Measurements from ENCODE around the gene STX19.

Gene STX19

GRCh38 chr3:94008253-94008652, 20.1 kb downstream of the STX19 start:
- Mint-ChIP-seq H3K4me3 (no peak overlapping the region), H3K27me3 (peaks cover 2% of the 10 kb centered on the region), H3K27ac (no peak overlapping the region), H3K9me3 (no peaks in the 10 kb centered on the region), H3K4me1 (peaks cover 41% of the 10 kb centered on the region), H3K36me3 (ENCODE audit: low read depth) (peaks cover 23% of the 10 kb centered on the region)
- ATAC-seq (no peak), DNase-seq (no peak)

- Mint-ChIP-seq H3K9me3 (no peaks in the 10 kb centered on the region), H3K4me3 (peak overlapping the region; percentile 27), H3K36me3 (ENCODE audit: low read depth) (peaks cover 12% of the 10 kb centered on the region), H3K27ac (no peak overlapping the region), H3K27me3 (no peaks in the 10 kb centered on the region), H3K4me1 (peaks cover 13% of the 10 kb centered on the region)
- ATAC-seq (peak; percentile 54), DNase-seq (no peak)
Observed at GRCh38 chr3:94004301-94004910, 24.0 kb downstream of the STX19 start.

DNA sequence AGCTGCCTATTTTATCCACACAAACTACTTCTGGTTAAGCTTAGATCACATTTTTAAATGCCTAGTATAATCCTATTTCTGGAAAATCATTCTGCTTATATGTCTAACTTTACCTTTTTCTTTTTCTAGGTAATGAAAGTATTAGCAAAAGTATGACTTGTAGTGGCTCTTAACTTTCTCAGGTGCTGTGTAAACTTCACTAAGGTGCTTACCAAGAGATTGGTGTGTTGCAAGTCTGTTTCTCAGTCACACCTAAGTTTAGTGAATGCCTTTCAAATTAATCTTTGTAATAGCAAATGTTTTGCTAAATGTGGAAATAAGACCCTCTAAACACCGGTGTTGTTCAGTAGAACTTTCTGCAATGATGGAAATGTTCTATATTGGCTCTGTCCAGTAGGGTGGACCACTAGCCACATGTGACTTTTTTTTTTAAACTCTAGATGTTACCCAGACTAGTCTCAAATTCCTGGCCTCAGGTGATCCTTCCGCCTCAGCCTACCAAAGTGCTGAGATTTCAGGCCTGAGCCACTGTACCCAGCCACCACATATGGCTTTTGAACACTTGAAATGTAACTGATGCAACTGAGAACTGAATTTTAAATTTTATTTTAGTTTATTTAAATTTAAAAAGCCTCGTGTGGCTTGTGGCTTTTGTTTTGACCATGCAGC, 26.4 kb downstream of the STX19 start:
- Mint-ChIP-seq H3K4me1 (peaks cover 2% of the 10 kb centered on the region), H3K27me3 (no peaks in the 10 kb centered on the region), H3K4me3 (no peak overlapping the region), H3K36me3 (ENCODE audit: low read depth) (peaks cover 6% of the 10 kb centered on the region), H3K27ac (no peak overlapping the region), H3K9me3 (no peaks in the 10 kb centered on the region)
- DNase-seq = no peak
- no peak for ATAC-seq

GRCh38 chr3:94001191-94001590, 27.2 kb downstream of the STX19 start:
- peaks cover 6% of the 10 kb centered on the region for H3K36me3 Mint-ChIP-seq (ENCODE audit: low read depth)
- ATAC-seq = no peak
- H3K27ac Mint-ChIP-seq = no peak overlapping the region

GRCh38 chr3:93994056-93994455, 34.3 kb downstream of the STX19 start:
- ATAC-seq (no peak), DNase-seq (no peak)
- Mint-ChIP-seq H3K9me3 (no peaks in the 10 kb centered on the region), H3K4me1 (no peaks in the 10 kb centered on the region), H3K36me3 (ENCODE audit: low read depth) (peaks cover 2% of the 10 kb centered on the region), H3K4me3 (no peak overlapping the region), H3K27me3 (no peaks in the 10 kb centered on the region), H3K27ac (no peak overlapping the region)

More at GRCh38 chr3:94001191-94001590, 27.2 kb downstream of the STX19 start:
- no peak for DNase-seq
- Mint-ChIP-seq H3K27me3 (no peaks in the 10 kb centered on the region), H3K4me1 (peaks cover 2% of the 10 kb centered on the region), H3K4me3 (no peak overlapping the region), H3K9me3 (no peaks in the 10 kb centered on the region)

DNA sequence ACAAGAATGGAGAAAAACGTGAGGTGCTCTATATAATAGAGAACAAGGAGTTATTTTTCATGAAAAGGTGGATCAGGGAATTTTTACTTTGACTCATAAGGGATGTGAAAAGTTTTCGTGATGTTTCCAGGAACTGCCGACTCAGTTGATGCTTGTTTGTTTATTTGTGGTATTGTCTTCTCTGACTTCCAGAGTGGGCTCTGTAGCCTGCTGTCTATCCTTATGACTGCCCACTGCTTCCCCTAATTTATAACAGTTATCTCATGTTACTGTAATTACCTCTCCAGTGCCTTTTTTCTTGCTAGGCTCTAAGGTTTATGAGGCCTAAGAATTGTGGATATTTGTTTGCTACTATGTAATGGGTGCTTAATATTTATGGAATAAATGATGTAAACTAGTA, 36.2 kb downstream of the STX19 start:
- no peaks in the 10 kb centered on the region for H3K9me3 Mint-ChIP-seq
- DNase-seq (no peak), ATAC-seq (no peak)
- H3K27me3 Mint-ChIP-seq = no peaks in the 10 kb centered on the region
- H3K4me1 Mint-ChIP-seq = no peaks in the 10 kb centered on the region
- no peak overlapping the region for H3K4me3 Mint-ChIP-seq
- no peak overlapping the region for H3K27ac Mint-ChIP-seq
- H3K36me3 Mint-ChIP-seq (ENCODE audit: low read depth) = peaks cover 2% of the 10 kb centered on the region

- H3K4me3 Mint-ChIP-seq = no peak overlapping the region
- no peaks in the 10 kb centered on the region for H3K27me3 Mint-ChIP-seq
- no peaks in the 10 kb centered on the region for H3K9me3 Mint-ChIP-seq
- DNase-seq (no peak), ATAC-seq (no peak)
- H3K36me3 Mint-ChIP-seq (ENCODE audit: low read depth) = no peaks in the 10 kb centered on the region
- H3K4me1 Mint-ChIP-seq = no peaks in the 10 kb centered on the region
- no peak overlapping the region for H3K27ac Mint-ChIP-seq
Observed at GRCh38 chr3:93991631-93992030, 36.8 kb downstream of the STX19 start.

GRCh38 chr3:93989241-93989640, 39.2 kb downstream of the STX19 start:
- H3K4me3 Mint-ChIP-seq = no peak overlapping the region
- H3K36me3 Mint-ChIP-seq (ENCODE audit: low read depth) = no peaks in the 10 kb centered on the region
- no peak overlapping the region for H3K27ac Mint-ChIP-seq
- no peaks in the 10 kb centered on the region for H3K27me3 Mint-ChIP-seq
- H3K4me1 Mint-ChIP-seq = no peaks in the 10 kb centered on the region
- no peaks in the 10 kb centered on the region for H3K9me3 Mint-ChIP-seq
- no peak for ATAC-seq
- no peak for DNase-seq

GRCh38 chr3:93988764-93989163, 39.6 kb downstream of the STX19 start:
- Mint-ChIP-seq H3K27me3 (no peaks in the 10 kb centered on the region), H3K27ac (no peak overlapping the region), H3K4me1 (no peaks in the 10 kb centered on the region), H3K36me3 (ENCODE audit: low read depth) (no peaks in the 10 kb centered on the region), H3K9me3 (no peaks in the 10 kb centered on the region), H3K4me3 (no peak overlapping the region)
- ATAC-seq = no peak
- no peak for DNase-seq

DNA sequence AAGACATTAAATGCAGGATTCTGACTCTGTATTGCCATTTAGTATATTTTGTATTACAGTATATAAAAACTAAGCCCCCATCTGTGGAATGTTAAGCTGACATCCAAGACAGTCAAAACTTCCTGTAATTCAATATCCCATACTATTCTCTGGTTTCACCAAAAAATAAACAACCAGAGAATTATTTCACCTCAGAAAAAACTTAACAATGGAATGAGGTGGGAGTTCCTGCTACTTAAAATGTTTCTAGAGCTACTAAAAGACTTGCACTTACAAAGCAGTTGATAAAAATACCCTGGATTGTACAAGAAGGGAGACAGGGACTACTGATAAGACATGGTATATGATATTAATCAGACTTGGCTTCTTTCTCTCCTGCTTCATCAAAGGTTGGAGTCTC, 40.1 kb downstream of the STX19 start:
- DNase-seq (no peak), ATAC-seq (no peak)
- Mint-ChIP-seq H3K9me3 (no peaks in the 10 kb centered on the region), H3K4me1 (no peaks in the 10 kb centered on the region), H3K36me3 (ENCODE audit: low read depth) (no peaks in the 10 kb centered on the region), H3K27me3 (no peaks in the 10 kb centered on the region), H3K27ac (no peak overlapping the region), H3K4me3 (no peak overlapping the region)

DNA sequence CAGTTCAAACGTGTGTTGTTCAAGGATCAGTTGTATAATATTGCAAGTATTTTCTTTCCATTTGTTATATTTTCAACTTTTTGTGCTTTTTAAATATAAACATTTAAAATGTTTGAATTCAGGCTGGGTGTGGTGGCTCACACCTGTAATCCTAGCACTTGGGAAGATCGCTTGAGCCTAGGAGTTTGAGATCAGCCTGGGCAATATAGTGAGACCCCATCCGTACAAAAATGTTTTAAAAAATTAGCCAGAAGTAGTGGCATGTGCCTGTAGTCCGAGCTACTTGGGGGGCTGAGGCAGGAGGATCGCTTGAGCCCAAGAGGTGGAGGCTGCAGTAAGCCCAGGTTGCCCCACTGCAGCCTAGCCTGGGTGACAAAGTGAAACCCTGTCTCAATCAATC, 43.8 kb downstream of the STX19 start:
- Mint-ChIP-seq H3K4me3 (no peak overlapping the region), H3K36me3 (ENCODE audit: low read depth) (no peaks in the 10 kb centered on the region), H3K27me3 (no peaks in the 10 kb centered on the region), H3K9me3 (no peaks in the 10 kb centered on the region), H3K4me1 (peaks cover 16% of the 10 kb centered on the region), H3K27ac (no peak overlapping the region)
- ATAC-seq (no peak), DNase-seq (no peak)

GRCh38 chr3:93983408-93983807, 45.0 kb downstream of the STX19 start:
- DNase-seq = no peak
- Mint-ChIP-seq H3K27me3 (no peaks in the 10 kb centered on the region), H3K4me1 (peaks cover 20% of the 10 kb centered on the region), H3K4me3 (no peak overlapping the region), H3K36me3 (ENCODE audit: low read depth) (no peaks in the 10 kb centered on the region), H3K27ac (no peak overlapping the region), H3K9me3 (no peaks in the 10 kb centered on the region)
- ATAC-seq = no peak

- peaks cover 20% of the 10 kb centered on the region for H3K4me1 Mint-ChIP-seq
- no peaks in the 10 kb centered on the region for H3K9me3 Mint-ChIP-seq
- H3K27ac Mint-ChIP-seq = no peak overlapping the region
- no peaks in the 10 kb centered on the region for H3K36me3 Mint-ChIP-seq (ENCODE audit: low read depth)
- no peak for ATAC-seq
- H3K27me3 Mint-ChIP-seq = no peaks in the 10 kb centered on the region
- peak overlapping the region; percentile 85 for H3K4me3 Mint-ChIP-seq
- no peak for DNase-seq
Observed at GRCh38 chr3:93981649-93982048, 46.7 kb downstream of the STX19 start.

- Mint-ChIP-seq H3K4me1 (peaks cover 20% of the 10 kb centered on the region), H3K36me3 (ENCODE audit: low read depth) (no peaks in the 10 kb centered on the region), H3K4me3 (peak within 1 kb of the TSS; percentile 85), H3K9me3 (no peaks in the 10 kb centered on the region), H3K27ac (peak within 1 kb of the TSS; percentile 24), H3K27me3 (no peaks in the 10 kb centered on the region)
- ATAC-seq (peak; percentile 100), DNase-seq (peak; percentile 90)
Observed at GRCh38 chr3:93979850-93980676, 48.3 kb downstream of the STX19 start, which contains the start of gene ARL13B. Gene ARL13B, plus strand, starts transcription at chr3:93980155. Its CDS starts 269 bp downstream, at chr3:93980424.

Measured in activated naive CD8-positive, alpha-beta T cell treated with anti-CD3 and anti-CD28 coated beads, Interleukin-2, amount 50 U/mL, for 24 hours (primary cell).